H9 (cell line): ENCODE data around the gene SIN3B. TPM values are rescaled to one million over a fixed set of nuclear protein-coding genes. Genes with fewer than 3 reads are reported as not detected.

ENCODE experiments used
- DNase-seq: peaks from one replicate; pipeline ENCODE4 v3.0.0-alpha.2; 2017
- H2AFZ ChIP-seq: one replicate; pipeline ENCODE4 v1.6.1; 2013; ENCODE audit warnings: mild to moderate bottlenecking, low read length, control low read depth, moderate library complexity
- H2AK5ac ChIP-seq: 2 replicates; pipeline ENCODE4 v1.6.1; 2013; ENCODE audit warnings: low read length, control low read depth, mixed read lengths; ENCODE audit not compliant: insufficient read length
- H2BK120ac ChIP-seq: one replicate; pipeline ENCODE4 v1.6.1; 2013; ENCODE audit warnings: low read depth, mild to moderate bottlenecking, low read length, control low read depth, inconsistent platforms; ENCODE audit not compliant: poor library complexity, severe bottlenecking
- H2BK12ac ChIP-seq: 2 replicates; pipeline ENCODE4 v1.6.1; 2013; ENCODE audit warnings: low read length, control low read depth, mixed read lengths, low read depth; ENCODE audit not compliant: insufficient read length
- H2BK15ac ChIP-seq: 2 replicates; pipeline ENCODE4 v1.6.1; 2013; ENCODE audit warnings: low read depth, low read length, control low read depth
- H2BK20ac ChIP-seq: one replicate; pipeline ENCODE4 v1.6.1; 2013; ENCODE audit warnings: low read depth, mild to moderate bottlenecking, low read length, control low read depth, inconsistent platforms; ENCODE audit not compliant: poor library complexity, severe bottlenecking
- H2BK5ac ChIP-seq: 2 replicates; pipeline ENCODE4 v1.6.1; 2013; ENCODE audit warnings: low read length, control low read depth, mixed read lengths; ENCODE audit not compliant: insufficient read length
- H3K14ac ChIP-seq: 2 replicates; pipeline ENCODE4 v1.6.1; 2013; ENCODE audit warnings: low read length, control low read depth; ENCODE audit not compliant: insufficient read depth
- H3K18ac ChIP-seq: 2 replicates; pipeline ENCODE4 v1.6.1; 2013; ENCODE audit warnings: low read depth, mild to moderate bottlenecking, mixed read lengths, low read length, control low read depth; ENCODE audit not compliant: insufficient read length
- H3K23ac ChIP-seq: 2 replicates; pipeline ENCODE4 v1.6.1; 2013; ENCODE audit warnings: low read length, control low read depth, mixed read lengths, low read depth; ENCODE audit not compliant: insufficient read length
- H3K23me2 ChIP-seq: 2 replicates; pipeline ENCODE4 v1.6.1; 2013; ENCODE audit warnings: low read depth, mild to moderate bottlenecking, mixed read lengths, low read length, control low read depth; ENCODE audit not compliant: insufficient read length, poor library complexity, severe bottlenecking
- H3K27ac ChIP-seq: 2 replicates; pipeline ENCODE4 v1.5.1; 2013; ENCODE audit warnings: low read length, control low read depth, mixed read lengths, low read depth; ENCODE audit not compliant: insufficient read length
- H3K27me3 ChIP-seq: 2 replicates; pipeline ENCODE4 v1.6.1; 2013; ENCODE audit warnings: low read length, control low read depth, inconsistent platforms; ENCODE audit not compliant: insufficient read depth
- H3K4ac ChIP-seq: 2 replicates; pipeline ENCODE4 v1.6.1; 2013; ENCODE audit warnings: low read depth, mild to moderate bottlenecking, control low read depth, inconsistent platforms, low read length, moderate library complexity
- H3K4me1 ChIP-seq: 2 replicates; pipeline ENCODE4 v1.6.1; 2013; ENCODE audit warnings: low read length, control low read depth, inconsistent platforms; ENCODE audit not compliant: insufficient read depth
- H3K4me2 ChIP-seq: 2 replicates; pipeline ENCODE4 v1.6.1; 2013; ENCODE audit warnings: low read length, control low read depth, mixed read lengths; ENCODE audit not compliant: insufficient read length, insufficient read depth
- H3K56ac ChIP-seq: 2 replicates; pipeline ENCODE4 v1.6.1; 2013; ENCODE audit warnings: low read depth, mild to moderate bottlenecking, mixed read lengths, low read length, control low read depth; ENCODE audit not compliant: insufficient read length
- H3K79me1 ChIP-seq: 2 replicates; pipeline ENCODE4 v1.6.1; 2013; ENCODE audit warnings: low read depth, mild to moderate bottlenecking, moderate library complexity, low read length, control low read depth, inconsistent platforms; ENCODE audit not compliant: insufficient read depth, poor library complexity, severe bottlenecking
- H3K79me2 ChIP-seq: 2 replicates; pipeline ENCODE4 v1.6.1; 2013; ENCODE audit warnings: low read length, control low read depth, inconsistent platforms; ENCODE audit not compliant: insufficient read depth
- H3K9ac ChIP-seq: 2 replicates; pipeline ENCODE4 v1.6.1; 2013; ENCODE audit warnings: low read length, control low read depth, mixed read lengths; ENCODE audit not compliant: insufficient read length; ENCODE audit errors: extremely low read depth
- H3K9me3 ChIP-seq: one replicate; pipeline ENCODE4 v1.6.1; 2013; ENCODE audit warnings: low read depth, low read length, inconsistent platforms; ENCODE audit not compliant: control insufficient read depth
- H3T11ph ChIP-seq: one replicate; pipeline ENCODE4 v1.6.1; 2013; ENCODE audit warnings: mild to moderate bottlenecking, low read length, control low read depth, inconsistent platforms
- H4K20me1 ChIP-seq: one replicate; pipeline ENCODE4 v1.6.1; 2013; ENCODE audit not compliant: control insufficient read depth, insufficient read length, insufficient read depth
- H4K5ac ChIP-seq: 2 replicates; pipeline ENCODE4 v1.6.1; 2013; ENCODE audit warnings: low read depth, mild to moderate bottlenecking, mixed read lengths, low read length, control low read depth; ENCODE audit not compliant: insufficient read length
- H4K8ac ChIP-seq: replicated peaks from 2 replicates; pipeline ENCODE4 v1.6.1; 2013; ENCODE audit warnings: low read length, control low read depth, mixed read lengths, low read depth; ENCODE audit not compliant: insufficient read length
- H4K91ac ChIP-seq: 2 replicates; pipeline ENCODE4 v1.6.1; 2013; ENCODE audit warnings: low read depth, mild to moderate bottlenecking, moderate library complexity, mixed read lengths, low read length, control low read depth; ENCODE audit not compliant: insufficient read length
- H3K27ac Mint-ChIP-seq, 3 experiments: 2 replicates in 2 of 3; 3 replicates in 1 of 3; pipeline ENCODE4 v1.8.0; 2020 to 2021; ENCODE audit warnings: mixed read lengths in 3 of 3, mild to moderate bottlenecking in 1 of 3, moderate library complexity in 1 of 3
- H3K27me3 Mint-ChIP-seq: 2 replicates; pipeline ENCODE4 v1.8.0; 2021; ENCODE audit warnings: low read depth, mild to moderate bottlenecking, moderate library complexity, mixed read lengths
- H3K36me3 Mint-ChIP-seq, 3 experiments: 2 replicates in 2 of 3; 3 replicates in 1 of 3; pipeline ENCODE4 v1.8.0; 2020 to 2021; ENCODE audit warnings: low read depth in 3 of 3, mixed read lengths in 3 of 3; ENCODE audit not compliant: insufficient read depth in 1 of 3
- H3K4me1 Mint-ChIP-seq, 2 experiments: 2 replicates each; pipeline ENCODE4 v1.8.0; 2020; ENCODE audit warnings: mixed read lengths in 2 of 2
- H3K4me3 Mint-ChIP-seq, 2 experiments: 2 replicates in 1 of 2; 3 replicates in 1 of 2; pipeline ENCODE4 v1.8.0; 2020 to 2021; ENCODE audit warnings: mild to moderate bottlenecking in 2 of 2, mixed read lengths in 2 of 2, moderate library complexity in 1 of 2
- H3K9me3 Mint-ChIP-seq, 2 experiments: 2 replicates in 1 of 2; 3 replicates in 1 of 2; pipeline ENCODE4 v1.8.0; 2020; ENCODE audit warnings: mild to moderate bottlenecking in 2 of 2, mixed read lengths in 2 of 2, moderate library complexity in 1 of 2
- whole genome bisulfite sequencing: extraction: QIAGEN DNeasy Blood & Tissue Kit; methylation state at CpG from one replicate; pipeline ENCODE4 v1.1.7; 2013; ENCODE audit warnings: missing lambda C conversion rate, low lambda C conversion rate, mixed read lengths; ENCODE audit not compliant: insufficient read length; ENCODE audit errors: extremely low coverage; 5-methylcytosine and 5-hydroxymethylcytosine counted together
- total RNA-seq: library from RNA; stranded (reverse); gene quantifications from 2 replicates; pipeline ENCODE4 v1.2.1, GENCODE V29; 2021
- TF ChIP-seq, protein P1 (sequence below): fragments of 200-600 bp; sonication (generic); conservative IDR thresholded peaks from 3 replicates; pipeline ENCODE4 v1.8.0; 2021; ENCODE audit warnings: antibody characterized with exemption, mild to moderate bottlenecking

Gene SIN3B
- total RNA-seq, 1 experiment from 2014 or later, result 72.7 TPM

- Histone ChIP-seq H2AK5ac (no peak overlapping the region), H3K9me3 (no peaks in the 10 kb centered on the region), H2BK12ac (no peak overlapping the region), H3K4me1 (no peaks in the 10 kb centered on the region), H2BK15ac (no peak overlapping the region), H3K4ac (no peak overlapping the region), H4K20me1 (no peaks in the 10 kb centered on the region), H4K5ac (no peak overlapping the region), H3K27me3 (no peaks in the 10 kb centered on the region), H2BK120ac (no peak overlapping the region), H3K23me2 (no peaks in the 10 kb centered on the region), H3K9ac (no peak overlapping the region), H3K4me2 (no peak overlapping the region), H3K14ac (no peak overlapping the region), H4K8ac (no peak overlapping the region), H3T11ph (no peak overlapping the region), H3K27ac (no peak overlapping the region), H3K79me2 (peaks cover 5% of the 10 kb centered on the region; the same call in 1 of the 2 replicates), H4K91ac (no peak overlapping the region), H3K56ac (no peak overlapping the region), H2BK5ac (no peak overlapping the region), H3K23ac (no peak overlapping the region), H3K79me1 (peaks cover 2% of the 10 kb centered on the region), H2BK20ac (no peak overlapping the region), H3K18ac (no peak overlapping the region), H2AFZ (no peak overlapping the region)
- Mint-ChIP-seq H3K36me3 (peaks cover 43 to 77% (median 74%) of the 10 kb centered on the region in 3 experiments; a peak in 6 of 7 replicates), H3K27me3 (no peaks in the 10 kb centered on the region), H3K9me3 (peaks cover 0 to 7% of the 10 kb centered on the region in 2 experiments; a peak in 2 of 5 replicates), H3K4me3 (no peak overlapping the region), H3K27ac (no peak overlapping the region), H3K4me1 (no peaks in the 10 kb centered on the region)
- no peak for DNase-seq
- TF ChIP-seq, protein P1, sequence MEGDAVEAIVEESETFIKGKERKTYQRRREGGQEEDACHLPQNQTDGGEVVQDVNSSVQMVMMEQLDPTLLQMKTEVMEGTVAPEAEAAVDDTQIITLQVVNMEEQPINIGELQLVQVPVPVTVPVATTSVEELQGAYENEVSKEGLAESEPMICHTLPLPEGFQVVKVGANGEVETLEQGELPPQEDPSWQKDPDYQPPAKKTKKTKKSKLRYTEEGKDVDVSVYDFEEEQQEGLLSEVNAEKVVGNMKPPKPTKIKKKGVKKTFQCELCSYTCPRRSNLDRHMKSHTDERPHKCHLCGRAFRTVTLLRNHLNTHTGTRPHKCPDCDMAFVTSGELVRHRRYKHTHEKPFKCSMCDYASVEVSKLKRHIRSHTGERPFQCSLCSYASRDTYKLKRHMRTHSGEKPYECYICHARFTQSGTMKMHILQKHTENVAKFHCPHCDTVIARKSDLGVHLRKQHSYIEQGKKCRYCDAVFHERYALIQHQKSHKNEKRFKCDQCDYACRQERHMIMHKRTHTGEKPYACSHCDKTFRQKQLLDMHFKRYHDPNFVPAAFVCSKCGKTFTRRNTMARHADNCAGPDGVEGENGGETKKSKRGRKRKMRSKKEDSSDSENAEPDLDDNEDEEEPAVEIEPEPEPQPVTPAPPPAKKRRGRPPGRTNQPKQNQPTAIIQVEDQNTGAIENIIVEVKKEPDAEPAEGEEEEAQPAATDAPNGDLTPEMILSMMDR, result no peak
- WGBS, result no CpG with 5 or more reads among the region's 7 CpGs
These were observed 42.7 kb downstream of the SIN3B start for GRCh38 chr19:16871871-16872270.
